HEK293 (cell line): ENCODE results near the gene INSYN1.

ENCODE experiments used
- CTCF ChIP-seq: fragments of 450-650 bp; formaldehyde crosslinking; IDR thresholded peaks from 2 replicates; pipeline ENCODE4 v1.5.1; 2016; ENCODE audit warnings: missing biosample characterization, missing genetic modification characterization
- HIC1 ChIP-seq: fragments of 450-650 bp; formaldehyde crosslinking; IDR thresholded peaks from 2 replicates; pipeline ENCODE4 v1.5.1; 2016; ENCODE audit warnings: missing biosample characterization, missing genetic modification characterization
- IKZF3 ChIP-seq: fragments of 450-650 bp; IDR thresholded peaks from 2 replicates; pipeline ENCODE4 v1.5.0; 2018; ENCODE audit warnings: missing biosample characterization, mild to moderate bottlenecking, missing genetic modification characterization, moderate library complexity
- KLF1 ChIP-seq: fragments of 450-650 bp; formaldehyde crosslinking; IDR thresholded peaks from 2 replicates; pipeline ENCODE4 v1.5.1; 2016; ENCODE audit warnings: missing biosample characterization, missing genetic modification characterization
- KLF10 ChIP-seq: fragments of 450-650 bp; IDR thresholded peaks from 2 replicates; pipeline ENCODE4 v1.5.1; 2018; ENCODE audit warnings: missing biosample characterization, mild to moderate bottlenecking, missing genetic modification characterization
- MYNN ChIP-seq: fragments of 450-650 bp; formaldehyde crosslinking; IDR thresholded peaks from 2 replicates; pipeline ENCODE4 v1.5.1; 2016; ENCODE audit warnings: missing biosample characterization, missing genetic modification characterization, borderline replicate concordance
- SCRT2 ChIP-seq: fragments of 450-650 bp; formaldehyde crosslinking; IDR thresholded peaks from 2 replicates; pipeline ENCODE4 v1.5.1; 2016; ENCODE audit warnings: missing biosample characterization, missing genetic modification characterization
- SP7 ChIP-seq: fragments of 450-650 bp; formaldehyde crosslinking; IDR thresholded peaks from 2 replicates; pipeline ENCODE4 v1.5.1; 2016; ENCODE audit warnings: missing biosample characterization, missing genetic modification characterization
- YY2 ChIP-seq: fragments of 450-650 bp; formaldehyde crosslinking; IDR thresholded peaks from 2 replicates; pipeline ENCODE4 v1.5.1; 2016; ENCODE audit warnings: missing biosample characterization, missing genetic modification characterization
- ZBTB26 ChIP-seq: fragments of 450-650 bp; formaldehyde crosslinking; optimal IDR thresholded peaks from 2 replicates; pipeline ENCODE3; 2016; ENCODE audit warnings: missing biosample characterization, mild to moderate bottlenecking, missing genetic modification characterization
- ZBTB44 ChIP-seq: fragments of 450-650 bp; IDR thresholded peaks from 2 replicates; pipeline ENCODE4 v1.5.1; 2018; ENCODE audit warnings: missing biosample characterization, mild to moderate bottlenecking, missing genetic modification characterization
- ZFP3 ChIP-seq: fragments of 450-650 bp; formaldehyde crosslinking; IDR thresholded peaks from 2 replicates; pipeline ENCODE4 v1.5.1; 2016; ENCODE audit warnings: low read depth, missing biosample characterization, missing genetic modification characterization
- ZFP69B ChIP-seq: fragments of 450-650 bp; formaldehyde crosslinking; IDR thresholded peaks from 2 replicates; pipeline ENCODE4 v1.5.1; 2016; ENCODE audit warnings: missing biosample characterization, missing genetic modification characterization
- ZIC2 ChIP-seq: fragments of 450-650 bp; formaldehyde crosslinking; IDR thresholded peaks from 2 replicates; pipeline ENCODE4 v1.5.1; 2016; ENCODE audit warnings: missing biosample characterization, missing genetic modification characterization
- ZNF133 ChIP-seq: fragments of 450-650 bp; formaldehyde crosslinking; IDR thresholded peaks from 2 replicates; pipeline ENCODE4 v1.5.1; 2016; ENCODE audit warnings: missing biosample characterization, missing genetic modification characterization
- ZNF140 ChIP-seq: fragments of 450-650 bp; formaldehyde crosslinking; IDR thresholded peaks from 2 replicates; pipeline ENCODE4 v1.5.1; 2016; ENCODE audit warnings: missing biosample characterization, missing genetic modification characterization
- ZNF174 ChIP-seq: fragments of 450-650 bp; formaldehyde crosslinking; IDR thresholded peaks from 2 replicates; pipeline ENCODE4 v1.5.0; 2017; ENCODE audit warnings: missing biosample characterization, mild to moderate bottlenecking, missing genetic modification characterization
- ZNF184 ChIP-seq: fragments of 450-650 bp; IDR thresholded peaks from 2 replicates; pipeline ENCODE4 v1.5.1; 2018; ENCODE audit warnings: missing biosample characterization, mild to moderate bottlenecking, missing genetic modification characterization
- ZNF24 ChIP-seq: fragments of 450-650 bp; formaldehyde crosslinking; IDR thresholded peaks from 2 replicates; pipeline ENCODE4 v1.5.1; 2016; ENCODE audit warnings: missing biosample characterization, missing genetic modification characterization
- ZNF248 ChIP-seq: fragments of 450-650 bp; formaldehyde crosslinking; IDR thresholded peaks from 2 replicates; pipeline ENCODE4 v1.5.1; 2017; ENCODE audit warnings: missing biosample characterization, missing genetic modification characterization
- ZNF274 ChIP-seq, 2 experiments: fragments of 200-500 bp in 1 of 2; fragments of 450-650 bp in 1 of 2; sonication (Bioruptor generic) in 1 of 2; formaldehyde crosslinking in 1 of 2; IDR thresholded peaks; 2 replicates each; pipeline versions ENCODE4 v1.5.1 to v1.6.1; 2014 to 2016; ENCODE audit warnings: borderline replicate concordance in 1 of 2, inconsistent platforms in 1 of 2, low read length in 1 of 2, missing biosample characterization in 1 of 2, missing genetic modification characterization in 1 of 2
- ZNF302 ChIP-seq: fragments of 450-650 bp; formaldehyde crosslinking; IDR thresholded peaks from 2 replicates; pipeline ENCODE4 v1.5.1; 2016; ENCODE audit warnings: missing biosample characterization, missing genetic modification characterization, low read depth
- ZNF354C ChIP-seq: fragments of 450-650 bp; formaldehyde crosslinking; IDR thresholded peaks from 2 replicates; pipeline ENCODE4 v1.5.1; 2016; ENCODE audit warnings: missing biosample characterization, missing genetic modification characterization, low read depth, borderline replicate concordance
- ZNF501 ChIP-seq: fragments of 450-650 bp; formaldehyde crosslinking; IDR thresholded peaks from 2 replicates; pipeline ENCODE4 v1.5.1; 2016; ENCODE audit warnings: missing biosample characterization, missing genetic modification characterization
- ZNF555 ChIP-seq: fragments of 450-650 bp; formaldehyde crosslinking; conservative IDR thresholded peaks from 2 replicates; pipeline ENCODE4 v1.5.1; 2017; ENCODE audit warnings: missing biosample characterization, mild to moderate bottlenecking, missing genetic modification characterization, inconsistent platforms
- ZNF600 ChIP-seq: fragments of 450-650 bp; formaldehyde crosslinking; IDR thresholded peaks from 2 replicates; pipeline ENCODE4 v1.5.1; 2016; ENCODE audit warnings: missing biosample characterization, missing genetic modification characterization
- ZNF660 ChIP-seq: fragments of 450-650 bp; IDR thresholded peaks from 2 replicates; pipeline ENCODE4 v1.5.1; 2018; ENCODE audit warnings: missing biosample characterization, mild to moderate bottlenecking, missing genetic modification characterization
- ZNF701 ChIP-seq: fragments of 450-650 bp; formaldehyde crosslinking; IDR thresholded peaks from 2 replicates; pipeline ENCODE4 v1.5.1; 2016; ENCODE audit warnings: missing biosample characterization, missing genetic modification characterization
- ZNF777 ChIP-seq: fragments of 450-650 bp; formaldehyde crosslinking; IDR thresholded peaks from 2 replicates; pipeline ENCODE4 v1.5.1; 2017; ENCODE audit warnings: missing biosample characterization, missing genetic modification characterization, borderline replicate concordance
- ZNF791 ChIP-seq: fragments of 450-650 bp; formaldehyde crosslinking; IDR thresholded peaks from 2 replicates; pipeline ENCODE4 v1.5.1; 2016; ENCODE audit warnings: missing biosample characterization, missing genetic modification characterization
- ZSCAN5A ChIP-seq: fragments of 450-650 bp; formaldehyde crosslinking; IDR thresholded peaks from 2 replicates; pipeline ENCODE4 v1.5.1; 2016; ENCODE audit warnings: missing biosample characterization, missing genetic modification characterization
- ZXDB ChIP-seq: fragments of 450-650 bp; formaldehyde crosslinking; IDR thresholded peaks from 2 replicates; pipeline ENCODE4 v1.5.1; 2016; ENCODE audit warnings: missing biosample characterization, missing genetic modification characterization

INSYN1 gene

GRCh38 chr15:73753250-73754130 is at the start of gene INSYN1 (continued):
- no peak for TF ChIP-seq CTCF
- peak; percentile 28 for TF ChIP-seq ZBTB26 (tag by site-specific recombination)
- peak; percentile 50; the same call in 1 of the 2 replicates for TF ChIP-seq ZIC2 (tag by site-specific recombination)
- TF ChIP-seq YY2 (tag by site-specific recombination) = no peak
- TF ChIP-seq MYNN (tag by site-specific recombination) = no peak
- no peak for TF ChIP-seq ZNF184
- TF ChIP-seq ZNF777 (tag by site-specific recombination) = no peak
- TF ChIP-seq ZNF248 (tag by site-specific recombination) = no peak
- TF ChIP-seq ZSCAN5A (tag by site-specific recombination) = no peak
- no peak for TF ChIP-seq ZNF791
- peak; percentile 31; the same call in 1 of the 2 replicates for TF ChIP-seq ZXDB (tag by site-specific recombination)
- no peak for TF ChIP-seq KLF1
- no peak for TF ChIP-seq ZNF302 (tag by site-specific recombination)
- no peak for TF ChIP-seq ZNF274 (IDR thresholded peaks at IDR 0.05; ENCODE audit: low read length)
- no peak for TF ChIP-seq ZNF274 (tag by site-specific recombination; IDR thresholded peaks at IDR 0.05; ENCODE audit: borderline replicate concordance)
- TF ChIP-seq SP7 = 0 out of 2 replicates have a peak, but pooled peaks have one; percentile 11
- no peak for TF ChIP-seq ZNF133
- no peak for TF ChIP-seq HIC1 (tag by site-specific recombination)
- peak; percentile 53; the same call in 1 of the 2 replicates for TF ChIP-seq SCRT2 (tag by site-specific recombination)
- no peak for TF ChIP-seq ZNF24 (tag by site-specific recombination)
- TF ChIP-seq ZFP3 (tag by site-specific recombination) = no peak
- TF ChIP-seq ZNF555 (tag by site-specific recombination) = no peak
- no peak for TF ChIP-seq ZNF174 (tag by site-specific recombination)
- TF ChIP-seq ZNF600 (tag by site-specific recombination) = no peak
- TF ChIP-seq KLF10 (tag by site-specific recombination) = no peak
- TF ChIP-seq ZNF501 (tag by site-specific recombination) = no peak
- TF ChIP-seq ZNF660 (tag by site-specific recombination) = no peak
- no peak for TF ChIP-seq ZNF140 (tag by site-specific recombination)
- no peak for TF ChIP-seq ZFP69B (tag by site-specific recombination)
- no peak for TF ChIP-seq ZBTB44 (tag by site-specific recombination)
- TF ChIP-seq ZNF354C (tag by site-specific recombination) = no peak
- no peak for TF ChIP-seq IKZF3 (tag by site-specific recombination)
- TF ChIP-seq ZNF701 (tag by site-specific recombination) = no peak
